ENCODE results near the gene SCYGR5.
"Not testable (repeated sequence)": the region's sequence is repeated elsewhere in the genome, so short reads cannot be mapped to it uniquely, and the experiment has no call there.

SCYGR5 gene

GRCh38 chr2:227666631-227667170 is at the start of gene SCYGR5:
SCYGR5 (plus strand) TSS chr2:227666804; CDS start chr2:227666804, 0 bp downstream.
- DNase-seq: not testable (repeated sequence)

- no peak for DNase-seq
These were observed 49.0 kb upstream of the SCYGR5 start, which contains the start of gene SCYGR4 for GRCh38 chr2:227617316-227618230. SCYGR4 (plus strand) TSS chr2:227617498; CDS start chr2:227617498, 0 bp downstream.

GRCh38 chr2:227623226-227623625 is 43.4 kb upstream of the SCYGR5 start:
- DNase-seq: no peak

- DNase-seq: no peak
These were observed 41.2 kb upstream of the SCYGR5 start for GRCh38 chr2:227625420-227625819.

GRCh38 chr2:227626580-227627151 is 39.9 kb upstream of the SCYGR5 start:
- no peak for DNase-seq

- DNase-seq: no peak
These were observed 38.8 kb upstream of the SCYGR5 start for GRCh38 chr2:227627769-227628168.

GRCh38 chr2:227629435-227629834 is 37.2 kb upstream of the SCYGR5 start:
- DNase-seq: no peak

GRCh38 chr2:227630322-227630721 is 36.3 kb upstream of the SCYGR5 start:
- DNase-seq: no peak

GRCh38 chr2:227632827-227633226 is 33.8 kb upstream of the SCYGR5 start:
- no peak for DNase-seq

GRCh38 chr2:227634201-227634600 is 32.4 kb upstream of the SCYGR5 start:
- DNase-seq: no peak

- no peak for DNase-seq
These were observed 23.9 kb upstream of the SCYGR5 start for GRCh38 chr2:227642656-227643055.

- no peak for DNase-seq
These were observed 22.5 kb upstream of the SCYGR5 start for GRCh38 chr2:227643990-227644551.

- DNase-seq: no peak
These were observed 13.2 kb upstream of the SCYGR5 start for GRCh38 chr2:227653419-227653818.

GRCh38 chr2:227654426-227654825 is 12.2 kb upstream of the SCYGR5 start:
- DNase-seq: no peak

GRCh38 chr2:227655454-227655853 is 11.2 kb upstream of the SCYGR5 start:
- no peak for DNase-seq

- no peak for DNase-seq
These were observed 9.3 kb upstream of the SCYGR5 start for GRCh38 chr2:227657199-227657845.

GRCh38 chr2:227661025-227661649 is 5.5 kb upstream of the SCYGR5 start:
- no peak for DNase-seq

- DNase-seq: no peak
These were observed 4.8 kb upstream of the SCYGR5 start for GRCh38 chr2:227661827-227662226.

- DNase-seq: no peak
These were observed 1.2 kb upstream of the SCYGR5 start for GRCh38 chr2:227665189-227665940.

GRCh38 chr2:227671170-227671905 is 4.7 kb downstream of the SCYGR5 start:
- no peak for DNase-seq

- not testable (repeated sequence) for DNase-seq
These were observed 7.0 kb downstream of the SCYGR5 start for GRCh38 chr2:227673620-227674019.

Data from activated CD4-positive, CD25-positive, alpha-beta regulatory T cell treated with anti-CD3 and anti-CD28 coated beads, Interleukin-2, amount 50 U/mL, for 72 hours (primary cell).